GM18873 (cell line): ENCODE results near the gene LPCAT1.
"Not testable (repeated sequence)": the region's sequence is repeated elsewhere in the genome, so short reads cannot be mapped to it uniquely, and the experiment has no call there.

Experiments
- ATAC-seq: cut with Tn5 transposase; IDR thresholded peaks from one replicate; pipeline ENCODE4 v1.9.1; 2021; ENCODE audit warnings: mild to moderate bottlenecking, moderate library complexity, moderate number of reproducible peaks; ENCODE audit not compliant: unreplicated experiment, low FRiP score

The LPCAT1 gene

DNA sequence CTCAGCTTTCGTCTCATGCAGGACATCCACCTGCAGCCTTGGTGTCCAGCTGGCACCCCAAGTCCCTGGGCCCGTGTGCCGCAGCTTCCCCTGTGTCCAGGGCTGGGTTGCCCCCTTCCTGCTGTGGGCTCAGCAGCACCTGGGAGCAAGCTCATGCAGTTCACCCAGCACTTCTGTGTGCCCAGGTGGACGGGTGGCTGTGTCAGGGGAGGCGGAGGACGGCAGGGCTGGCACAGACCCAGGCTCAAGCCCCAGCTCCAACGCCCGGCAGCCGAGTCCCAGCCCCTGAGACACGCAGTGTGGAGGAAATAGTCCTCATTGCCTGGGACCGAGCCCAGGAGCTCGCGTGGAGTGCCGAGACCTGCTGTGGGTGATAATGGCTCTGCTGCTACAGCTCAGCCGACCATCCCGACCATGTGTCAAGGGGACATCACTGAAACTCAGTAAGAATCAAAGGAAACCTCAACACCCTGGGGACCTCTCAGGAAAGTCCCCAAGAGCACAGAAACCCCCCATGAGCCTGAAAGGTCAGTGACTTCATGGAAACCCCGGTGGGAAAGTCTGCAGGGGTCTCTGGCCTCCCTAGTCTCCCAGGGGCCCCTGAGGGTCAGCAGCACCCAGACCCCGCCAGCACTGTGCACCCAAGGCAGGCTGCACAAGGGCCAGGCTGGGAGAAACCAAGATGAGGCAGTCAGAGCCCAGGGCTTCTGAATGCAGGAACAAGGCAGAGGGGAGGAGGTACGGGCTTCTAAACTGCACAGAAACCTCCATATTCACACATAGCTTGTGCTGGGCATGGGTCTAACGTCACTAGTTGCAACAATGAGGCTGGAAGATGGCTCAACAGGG, 38.8 kb downstream of the LPCAT1 start:
- ATAC-seq, result peak; percentile 64

DNA sequence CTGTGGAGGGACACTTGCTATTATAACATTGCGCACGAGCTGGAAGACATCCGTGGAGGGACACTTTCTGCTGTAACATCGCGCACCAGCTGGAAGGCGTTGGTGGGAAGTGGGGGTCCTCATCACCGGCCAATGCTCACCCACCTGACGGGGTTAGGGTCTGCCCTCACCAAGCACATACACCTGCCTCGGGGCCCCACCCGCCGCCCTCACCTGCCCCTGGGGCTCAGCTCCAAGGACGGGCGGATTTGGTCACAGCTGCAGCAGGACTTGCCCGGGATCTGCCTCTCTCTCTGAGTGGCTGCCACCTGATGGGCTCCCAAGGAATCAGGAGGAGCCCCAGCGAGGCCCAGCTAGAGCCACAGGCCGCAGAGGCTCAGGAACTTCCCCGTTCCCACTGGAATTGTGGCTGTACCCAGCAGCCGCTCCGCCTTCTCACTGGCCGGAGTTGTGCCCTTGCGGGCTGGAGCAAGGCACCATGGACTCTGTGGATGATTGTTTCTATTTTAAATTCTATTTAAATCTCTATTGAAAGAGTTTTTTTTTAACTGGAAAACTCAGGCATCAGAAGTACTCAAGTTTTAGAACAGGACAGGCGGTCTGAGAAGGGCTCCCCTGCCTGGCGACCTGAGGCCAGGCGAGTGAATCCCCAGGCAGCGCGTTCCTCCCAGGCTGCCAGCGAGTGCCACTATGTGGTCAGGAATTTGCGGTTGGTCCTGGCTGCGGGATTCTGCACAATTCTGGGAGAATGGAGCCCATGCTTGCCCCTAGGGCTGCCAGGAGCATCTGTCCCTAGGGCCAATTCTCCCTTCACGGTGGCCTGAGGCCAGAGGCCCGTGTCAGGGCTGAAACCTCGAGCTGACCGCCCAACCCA, 39.7 kb downstream of the LPCAT1 start:
- ATAC-seq, result no peak

DNA sequence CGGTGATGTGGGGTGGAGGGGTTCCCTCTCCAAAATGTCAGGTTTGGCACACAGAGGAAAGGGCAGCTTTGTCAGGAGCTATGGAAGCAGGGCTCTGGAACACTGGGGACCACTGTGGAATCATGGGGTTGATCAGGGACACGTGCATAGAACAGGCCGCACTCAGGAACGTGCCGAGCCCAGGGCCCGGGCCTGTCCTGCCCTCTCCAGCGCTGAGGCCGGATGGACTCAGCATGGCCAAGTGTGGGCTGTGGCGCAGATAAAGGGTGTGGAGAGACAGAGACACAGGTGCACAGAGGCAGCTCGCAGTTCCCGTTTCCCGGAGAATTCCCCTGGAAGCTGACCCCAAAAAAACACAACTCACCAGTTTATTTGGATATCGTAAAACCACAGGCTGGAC, 40.7 kb downstream of the LPCAT1 start:
- ATAC-seq, result no peak

DNA sequence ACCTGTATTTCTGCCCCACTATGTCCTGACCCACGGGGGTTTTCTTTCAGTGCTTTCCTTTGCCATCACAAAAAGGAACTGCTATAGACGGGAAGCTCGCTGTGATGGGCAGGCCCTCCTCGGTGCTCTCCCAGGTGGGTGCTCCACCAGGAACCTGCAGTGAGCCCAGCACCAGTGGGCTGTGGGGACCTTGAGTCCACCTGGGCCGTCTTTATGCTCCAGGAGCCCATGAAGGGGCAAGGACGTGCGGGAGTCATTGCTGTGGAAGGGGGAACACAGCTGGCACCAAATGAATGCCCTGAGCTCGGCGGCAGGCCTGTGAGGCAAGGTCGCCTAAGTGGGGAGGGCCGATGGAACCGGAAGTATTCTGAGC, 41.8 kb downstream of the LPCAT1 start:
- no peak for ATAC-seq

DNA sequence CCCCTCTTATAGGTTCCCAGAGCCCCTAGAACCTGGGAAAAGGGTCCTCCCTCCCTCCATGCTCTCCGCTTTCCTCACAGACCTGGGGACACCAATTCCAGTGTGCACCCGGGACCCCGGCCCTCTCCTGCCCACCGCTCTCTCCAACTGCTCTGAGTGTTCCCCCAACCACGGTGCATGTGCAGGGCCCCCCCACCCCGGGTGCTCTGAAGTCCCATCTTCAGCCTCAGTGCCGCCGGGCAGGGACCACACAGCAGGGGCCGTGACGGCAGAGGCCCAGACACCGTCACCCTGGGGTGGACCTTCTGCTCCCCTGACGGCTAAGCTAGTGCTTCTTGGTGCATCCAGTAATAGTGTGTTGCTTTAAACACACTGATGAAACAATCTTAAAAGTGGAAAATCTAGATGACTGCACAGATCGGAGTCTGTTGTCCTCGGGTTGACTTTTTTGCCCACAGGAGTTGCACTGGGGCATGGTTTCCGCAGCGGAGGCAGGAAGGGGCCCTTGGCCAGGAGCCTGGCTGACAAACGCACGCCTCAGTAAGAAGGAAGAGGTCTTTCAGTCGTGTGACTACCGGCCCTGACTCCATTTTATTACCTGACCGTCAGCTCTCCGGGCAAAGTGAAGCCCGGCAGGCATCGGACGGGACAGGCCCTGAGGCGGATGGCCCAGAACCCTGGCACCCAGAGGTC, 42.3 kb downstream of the LPCAT1 start:
- ATAC-seq, result no peak

DNA sequence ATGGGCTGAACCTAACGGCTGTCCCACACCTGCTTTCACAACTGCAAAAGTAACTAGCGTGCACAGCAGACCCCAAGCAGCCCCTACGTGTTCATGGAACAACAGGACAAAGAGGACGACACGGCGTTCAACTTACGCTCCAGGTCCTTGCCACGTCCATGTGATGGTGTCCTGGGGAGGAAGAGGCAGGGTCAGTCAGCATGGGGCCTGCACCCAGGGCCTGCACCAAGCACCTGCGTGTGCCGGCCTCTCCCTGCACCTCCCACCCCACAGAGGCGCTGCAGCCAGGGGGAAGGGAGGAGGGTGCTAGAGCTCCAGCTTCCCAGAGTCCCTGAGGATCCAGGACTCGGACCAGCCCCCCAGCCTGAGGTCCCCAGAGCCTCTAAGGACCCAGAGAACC, 43.0 kb downstream of the LPCAT1 start:
- no peak for ATAC-seq

DNA sequence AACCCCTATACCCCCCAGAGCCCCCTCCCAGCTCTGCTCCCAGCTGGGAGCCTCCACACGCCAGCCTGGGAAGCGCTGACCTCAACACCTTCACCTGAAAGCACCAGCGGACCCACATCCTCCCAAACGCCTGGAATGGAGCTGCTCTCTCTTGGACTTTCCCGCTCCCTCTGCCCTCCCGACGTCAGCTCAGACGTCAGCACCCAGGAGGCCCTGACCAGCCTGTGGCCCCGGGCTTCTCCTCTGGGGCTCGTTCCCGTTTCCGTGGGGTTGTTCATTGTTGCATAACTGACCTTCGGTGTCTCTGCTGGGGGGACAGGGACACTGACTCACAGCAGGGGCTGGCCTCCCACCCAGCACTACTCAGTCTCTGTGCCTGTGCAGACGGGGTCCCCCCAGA, 43.5 kb downstream of the LPCAT1 start:
- no peak for ATAC-seq

DNA sequence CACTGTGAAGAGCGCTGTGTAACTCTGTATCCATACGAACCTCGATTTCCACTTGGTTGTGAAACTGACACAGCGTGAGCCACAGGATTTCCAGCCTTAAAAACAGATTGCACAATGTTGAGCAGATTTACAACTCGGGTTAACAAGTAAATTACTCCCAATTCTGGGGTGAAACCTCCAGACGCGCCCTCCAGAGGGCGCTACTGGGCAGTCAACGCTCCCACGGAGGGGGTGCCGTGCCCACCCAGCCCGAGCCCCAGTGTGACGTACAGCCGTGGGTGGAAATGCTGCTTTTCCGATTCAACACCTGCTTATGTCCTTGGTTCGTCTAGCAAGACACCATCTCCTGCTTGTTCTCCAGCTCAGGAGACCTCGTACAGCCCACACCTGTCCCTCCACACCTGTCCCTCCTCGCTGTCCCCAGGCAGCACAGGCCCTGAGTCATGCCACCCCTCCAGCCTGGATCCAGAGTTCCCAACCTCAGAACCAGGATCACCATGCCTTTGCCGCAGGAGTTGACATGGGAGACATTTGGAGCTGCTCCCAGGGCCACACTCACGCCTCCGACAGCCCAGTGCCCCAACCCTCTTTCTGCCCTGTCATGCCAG, 44.1 kb downstream of the LPCAT1 start:
- ATAC-seq, result no peak

DNA sequence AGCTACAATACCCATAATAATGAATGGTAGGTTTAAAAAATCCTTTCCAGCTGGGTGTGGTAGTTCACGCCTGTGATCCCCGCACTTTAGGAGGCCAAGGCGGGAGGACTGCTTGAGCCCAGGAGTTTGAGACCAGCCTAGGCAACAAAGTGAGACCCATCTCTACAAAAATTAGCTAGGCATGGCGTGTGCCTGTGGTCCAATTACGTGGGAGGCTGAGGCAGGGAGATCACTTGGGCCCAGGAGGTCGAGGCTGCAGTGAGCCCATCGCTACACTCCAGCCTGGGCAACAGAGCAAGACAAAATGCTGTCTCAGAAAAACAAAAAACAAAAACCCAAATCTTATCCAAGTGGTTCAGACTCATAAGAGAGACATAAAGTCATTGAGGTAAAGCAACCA, 44.7 kb downstream of the LPCAT1 start:
- ATAC-seq, result no peak

DNA sequence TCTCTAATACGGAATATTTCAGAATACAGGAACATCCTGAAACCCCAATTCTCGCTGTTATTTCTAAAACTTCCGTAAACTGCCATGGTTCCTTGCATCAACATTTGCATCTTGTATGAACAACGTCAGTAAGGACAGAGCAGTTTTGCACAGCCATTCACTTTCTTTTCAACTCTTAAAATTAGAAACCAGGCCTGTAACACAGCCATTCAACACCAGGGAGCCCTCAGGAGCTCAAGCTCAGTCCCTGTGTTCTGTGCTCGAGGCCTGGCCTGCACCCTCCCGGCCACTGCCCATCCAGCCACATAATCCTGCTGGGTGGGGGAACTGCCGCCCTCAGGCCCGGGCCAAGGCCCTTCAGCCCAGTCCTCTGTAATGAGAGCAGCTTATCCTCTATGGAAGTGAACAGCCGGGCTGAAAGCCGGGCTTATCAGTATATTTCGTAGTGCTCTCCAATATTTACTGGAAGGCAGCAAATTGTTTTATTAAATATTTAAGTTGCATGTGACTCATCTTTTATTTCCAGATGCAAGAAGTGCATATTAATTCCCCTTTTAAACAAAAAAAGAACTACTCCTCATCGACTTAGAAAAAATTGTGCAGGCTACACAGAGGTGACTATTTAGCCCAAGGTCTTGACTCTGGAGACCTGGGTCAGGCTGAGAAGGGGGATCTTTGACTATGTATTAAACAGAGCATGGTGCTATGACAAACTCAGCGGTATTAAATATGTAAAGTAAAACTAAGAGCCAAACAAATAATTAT, 45.3 kb downstream of the LPCAT1 start:
- ATAC-seq, result no peak

DNA sequence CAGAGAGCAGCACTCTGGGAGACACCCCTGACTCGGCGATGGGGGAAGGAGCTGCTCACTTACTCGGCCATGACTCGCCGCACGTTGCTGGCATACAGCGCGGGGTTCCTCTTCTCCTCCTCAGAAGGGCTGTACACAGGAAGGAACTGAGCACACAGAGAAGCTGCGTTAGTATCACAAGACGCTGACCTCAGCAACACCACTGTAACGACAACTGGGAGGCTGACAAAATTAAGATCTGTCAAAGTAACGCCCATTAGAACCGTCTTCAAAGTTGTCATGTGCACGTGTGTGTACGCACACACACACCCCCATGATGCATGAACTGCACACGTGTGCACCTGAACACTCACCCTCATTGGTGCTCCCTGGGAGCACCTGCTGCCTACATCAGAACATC, 46.4 kb downstream of the LPCAT1 start:
- no peak for ATAC-seq

DNA sequence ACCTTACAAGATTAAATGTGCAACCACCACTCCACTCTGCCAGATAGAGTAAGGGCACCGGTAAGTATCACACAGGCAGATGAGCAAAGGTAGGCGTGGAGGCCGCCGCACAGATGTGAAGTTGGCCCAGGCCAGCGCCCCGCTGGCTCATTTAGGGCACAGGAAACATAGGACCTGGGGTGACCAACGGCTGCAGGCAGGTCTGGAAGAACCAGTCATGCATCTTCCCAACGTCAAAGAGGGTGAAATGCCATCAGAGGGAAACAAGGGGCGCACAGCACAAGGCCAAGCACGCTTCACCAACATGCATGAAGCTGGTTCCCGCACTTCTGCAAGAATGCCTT, 46.8 kb downstream of the LPCAT1 start:
- no peak for ATAC-seq

DNA sequence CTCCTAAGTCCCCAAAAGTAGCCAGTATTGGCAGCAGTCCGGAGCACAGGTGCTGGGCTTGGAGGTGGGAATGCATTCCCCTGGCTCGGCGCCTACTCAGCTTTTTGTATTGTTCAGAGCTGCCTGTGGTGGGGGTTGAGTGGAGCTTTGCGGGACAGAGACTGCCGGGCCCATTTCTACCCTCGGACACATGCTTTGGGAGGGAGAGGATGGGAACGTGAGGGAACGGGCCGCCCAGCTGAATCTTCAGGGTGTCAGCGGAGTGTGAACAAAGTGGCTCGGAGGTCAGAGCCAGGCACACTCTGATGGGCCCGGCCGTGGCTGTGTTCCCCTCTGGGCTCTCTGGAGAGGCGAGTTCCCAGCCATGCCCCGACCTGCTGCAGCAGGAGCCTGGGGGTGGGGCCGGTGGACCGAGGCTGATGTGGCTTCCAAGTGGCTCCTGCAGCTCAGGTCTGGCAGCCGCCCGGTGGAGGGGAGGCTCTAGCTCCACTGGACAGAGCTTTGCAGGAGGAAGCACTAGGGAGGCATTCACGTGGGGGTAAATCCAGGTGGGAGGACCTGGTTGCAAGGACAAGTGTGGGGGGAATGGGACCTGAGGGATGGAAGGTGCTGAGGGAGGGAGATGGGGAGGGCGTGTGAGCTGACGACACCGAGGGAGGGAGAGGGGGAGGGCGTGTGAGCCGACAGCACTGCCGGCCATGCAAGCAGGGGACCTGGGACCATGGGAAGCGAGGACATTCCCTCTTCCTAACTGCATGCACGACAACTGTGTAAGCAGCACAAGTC, 47.4 kb downstream of the LPCAT1 start:
- ATAC-seq, result no peak

DNA sequence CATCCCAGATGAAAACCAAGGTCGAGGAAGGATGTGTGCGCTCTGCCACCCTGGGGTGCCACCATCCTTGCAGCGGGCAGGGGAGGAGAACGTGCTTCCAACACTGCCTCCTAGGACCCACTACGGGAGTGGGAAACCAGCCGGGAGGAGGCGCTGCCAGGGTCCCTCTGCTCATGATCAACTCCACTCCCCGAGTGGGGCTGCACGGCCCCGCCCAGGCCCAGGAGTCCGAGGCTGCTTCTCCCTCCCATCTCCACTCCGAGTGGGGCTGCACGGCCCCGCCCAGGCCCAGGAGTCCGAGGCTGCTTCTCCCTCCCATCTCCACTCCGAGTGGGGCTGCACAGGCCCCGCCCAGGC, 48.2 kb downstream of the LPCAT1 start:
- ATAC-seq, result not testable (repeated sequence)

DNA sequence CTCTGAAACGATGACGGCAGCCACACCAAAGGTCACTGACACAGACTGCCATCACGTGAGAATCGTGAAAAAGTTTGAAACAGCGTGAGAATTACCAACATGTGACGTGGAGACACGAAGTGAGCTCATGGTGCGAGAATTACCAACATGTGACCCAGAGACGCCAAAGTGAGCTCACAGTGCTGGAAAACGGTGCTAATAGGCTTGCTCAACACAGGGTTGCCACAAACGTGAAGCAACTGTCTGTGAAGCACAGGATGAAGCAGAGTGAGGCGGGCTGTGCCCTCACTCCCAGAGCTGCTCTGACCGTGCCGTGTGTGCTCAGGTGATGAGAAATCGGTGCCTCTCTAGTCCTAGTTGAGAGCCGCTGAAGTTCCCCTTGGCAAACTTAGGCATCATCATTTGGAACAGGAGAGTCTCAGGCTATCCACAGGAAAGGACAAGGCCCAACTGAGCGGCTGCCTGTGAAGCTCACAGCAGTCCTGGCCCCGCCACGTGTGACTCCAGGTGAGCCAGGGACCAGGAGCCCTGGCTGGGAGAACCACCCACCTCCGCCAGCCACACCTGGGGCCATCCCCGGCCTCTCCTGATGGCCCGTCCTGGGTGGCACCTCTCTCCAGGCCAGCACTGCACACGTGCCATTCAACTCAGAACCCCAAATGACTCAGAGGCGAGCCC, 48.8 kb downstream of the LPCAT1 start:
- ATAC-seq, result no peak

DNA sequence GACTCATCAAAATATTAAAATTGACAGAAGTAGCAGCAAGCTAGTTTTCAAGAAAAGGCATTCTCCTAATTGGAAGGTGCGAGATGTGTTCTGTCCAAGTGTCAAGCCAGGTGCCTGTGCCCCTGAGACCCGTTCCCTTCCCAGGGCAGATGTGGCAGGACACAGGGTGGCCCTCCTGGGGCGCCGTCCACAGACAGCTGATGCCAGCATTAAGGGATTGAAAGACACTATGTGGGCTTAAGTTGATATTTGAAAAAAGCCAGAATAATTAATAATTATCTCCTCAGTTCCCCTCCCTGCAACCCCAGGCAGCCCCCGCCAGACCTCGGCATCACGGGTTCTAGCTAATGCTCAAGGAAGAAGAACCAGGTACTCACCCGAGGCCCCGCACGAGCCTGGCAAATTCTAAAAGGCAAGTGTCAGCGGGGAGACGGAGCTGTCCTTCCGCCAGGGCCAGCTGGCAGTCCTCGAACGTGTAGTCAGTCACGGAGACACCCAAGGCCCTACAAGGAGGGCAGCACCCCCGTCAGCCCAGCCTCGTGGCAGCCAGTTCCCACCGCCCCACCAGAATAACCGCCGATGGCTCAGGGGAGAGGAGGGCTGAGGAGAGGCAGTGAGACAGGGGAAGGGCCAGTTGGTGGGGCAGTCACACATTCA, 49.4 kb downstream of the LPCAT1 start:
- no peak for ATAC-seq

DNA sequence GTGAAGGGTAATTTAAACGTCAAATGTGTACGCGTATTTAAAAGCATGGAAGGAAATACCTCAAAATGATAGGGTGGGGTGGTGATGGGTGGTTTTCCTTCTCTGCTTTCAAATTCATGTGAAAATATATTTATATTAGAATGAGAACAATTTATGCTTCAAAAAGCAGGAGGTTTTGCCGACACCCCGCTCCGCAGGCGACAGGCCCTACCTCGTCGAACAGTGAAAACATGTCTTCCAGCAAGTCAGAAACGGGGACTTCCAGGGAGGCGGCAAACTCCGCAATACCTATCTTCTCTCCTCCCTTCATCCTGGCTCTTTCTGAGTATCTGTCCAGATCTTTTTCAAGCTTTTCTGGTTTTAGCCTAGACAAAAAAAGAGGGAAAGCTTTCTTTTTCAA, 50.0 kb downstream of the LPCAT1 start:
- ATAC-seq, result no peak

DNA sequence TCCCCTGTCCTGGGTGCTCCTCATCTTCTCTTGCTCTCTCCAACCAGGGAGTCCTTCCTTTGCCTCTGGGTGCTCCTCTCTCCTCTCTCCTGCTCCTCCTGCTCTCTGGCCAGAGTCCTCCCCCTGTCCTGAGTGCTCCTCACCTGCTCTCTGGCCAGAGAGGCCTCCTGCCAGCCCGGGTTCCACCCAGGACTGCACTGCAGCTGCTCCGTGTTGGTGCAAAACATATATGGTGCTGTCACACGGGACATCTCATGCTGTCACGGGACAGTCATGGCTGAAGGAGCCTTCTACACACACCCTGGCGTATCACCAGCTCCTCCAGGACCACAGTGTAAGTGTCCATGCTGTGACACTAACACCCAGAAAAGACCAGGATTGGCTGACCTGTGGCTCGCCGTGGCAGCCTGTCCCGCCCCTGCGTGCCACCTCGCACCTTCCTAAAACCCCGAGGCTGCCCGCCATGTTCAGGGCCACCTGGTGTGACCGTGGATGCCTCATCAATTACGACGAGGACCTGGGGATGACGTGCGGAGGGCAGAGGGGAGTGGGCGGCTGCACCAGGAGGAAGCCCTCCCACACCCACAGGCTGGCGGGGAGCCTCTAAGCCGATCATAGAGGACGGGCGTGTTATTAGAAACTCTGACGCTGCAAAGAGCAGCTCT, 50.7 kb downstream of the LPCAT1 start:
- no peak for ATAC-seq
